Testis (tissue), 2 donors: ENCODE data around the gene NRXN3.

Experiments
- CTCF ChIP-seq, 3 experiments: fragments of 450-650 bp in 2 of 3; fragments of 200-600 bp in 1 of 3; sonication (generic) in 1 of 3; IDR thresholded peaks; one replicate each; pipeline ENCODE4 v1.5.1; 2016 to 2019; ENCODE audit warnings: antibody characterized with exemption in 3 of 3, mild to moderate bottlenecking in 2 of 3, moderate library complexity in 1 of 3
- POLR2A ChIP-seq: fragments of 450-650 bp; IDR thresholded peaks from one replicate; pipeline ENCODE4 v1.6.1; 2017; ENCODE audit warnings: antibody characterized with exemption, mild to moderate bottlenecking, moderate library complexity

DNA sequence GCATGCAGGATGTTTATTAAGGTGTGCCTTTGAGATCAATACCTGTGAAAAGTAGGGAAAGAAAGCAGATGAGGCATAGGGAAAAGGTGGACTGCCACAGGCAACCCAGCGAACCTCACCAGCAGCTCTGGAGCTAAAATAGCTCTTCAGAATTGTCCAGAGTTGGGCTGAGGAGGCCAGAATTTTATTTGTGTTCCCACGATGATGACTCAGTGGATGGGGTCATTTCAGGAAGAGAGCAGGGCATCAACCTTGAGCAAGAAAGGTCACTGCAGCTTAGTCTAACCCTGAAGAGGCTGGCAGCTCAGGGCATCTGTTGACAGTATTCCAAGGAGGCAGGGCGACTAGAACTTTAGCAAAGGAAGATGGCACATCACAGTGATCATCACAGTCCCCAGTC, 1345.0 kb downstream of the NRXN3 start:
- TF ChIP-seq CTCF (IDR thresholded peaks at IDR 0.05) (no peak), POLR2A (no peak)
